ENCODE results near the gene EXOC4. TPM values are rescaled to one million over a fixed set of nuclear protein-coding genes. Genes with fewer than 3 reads are reported as not detected.

EXOC4 gene
- total RNA-seq, 4 donors from 2014 or later, result 52.4 to 82.2 (median 67.0) TPM

DNA sequence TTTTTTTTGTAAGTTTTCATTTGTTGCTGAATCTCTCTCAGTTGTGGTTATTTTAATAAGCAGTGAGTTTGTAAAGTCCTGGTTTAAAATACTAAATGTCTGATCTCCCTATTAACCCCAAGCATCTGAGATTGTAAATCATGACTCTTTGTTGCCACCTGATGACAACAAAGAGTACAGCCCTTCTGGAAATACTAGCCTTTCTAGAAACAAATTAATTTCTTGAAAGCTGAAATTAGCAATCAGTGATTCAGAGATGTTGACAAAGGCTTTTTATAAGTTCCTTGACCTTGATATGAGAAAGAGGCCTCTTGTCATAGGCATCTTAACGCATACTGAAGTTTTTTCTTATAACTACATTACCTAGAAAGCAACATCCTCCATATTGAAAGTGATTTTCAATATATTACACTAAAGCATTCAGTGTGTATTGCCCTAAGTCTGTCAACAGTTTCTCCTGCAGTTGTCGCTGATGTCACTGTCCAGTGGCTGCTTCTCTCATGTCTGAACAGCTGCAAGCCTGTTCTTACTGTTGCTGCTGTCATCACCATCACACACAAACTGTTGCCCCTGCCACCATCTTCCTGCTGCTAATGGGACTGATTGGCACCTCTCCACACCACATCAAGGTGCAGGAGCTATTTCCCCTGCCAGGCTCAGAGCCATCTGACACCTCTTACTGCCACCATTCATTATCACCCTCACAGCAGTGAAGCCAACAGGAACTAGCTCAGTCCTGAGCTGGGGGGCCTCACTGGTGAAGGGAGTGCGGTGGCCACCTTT lies 779.1 kb downstream of the EXOC4 start:
- DNase-seq (ENCODE audit: low spot score in 2 of 2), result no peak
- intact Hi-C loops (cut with DNase I; ENCODE audit: low total_unique reads), result no loop called here
- H3K4me3 ChIP-seq (ENCODE audit: low read depth, poor library complexity, severe bottlenecking), result no peak overlapping the region
- WGBS, 2 donors, result 88 to 89% methylated on average over 3 of the region's 3 CpGs
- TF ChIP-seq POLR2A (IDR thresholded peaks at IDR 0.05), result no peak

DNA sequence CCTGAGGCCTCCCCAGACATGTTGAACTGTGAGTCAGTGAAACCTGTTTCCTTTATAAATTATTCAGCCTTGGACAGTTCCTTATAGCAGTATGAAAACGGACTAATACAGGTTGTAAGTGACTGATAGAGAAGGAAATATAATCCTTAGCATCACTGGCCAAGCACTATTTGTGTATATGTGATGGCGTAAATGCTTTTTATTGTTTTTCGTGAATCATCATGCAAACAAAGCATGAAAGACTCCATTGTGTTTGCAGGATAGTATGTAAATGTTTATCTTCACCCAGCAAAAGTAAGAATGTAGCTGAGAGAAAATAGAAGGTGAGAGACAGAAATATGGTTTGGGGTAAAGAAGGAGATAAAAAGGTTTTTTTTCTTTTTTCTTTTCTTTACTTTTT lies 781.8 kb downstream of the EXOC4 start:
- DNase-seq (ENCODE audit: low spot score in 2 of 2), result no peak
- WGBS, 2 donors, result 88 to 98% methylated on average over 3 of the region's 3 CpGs
- intact Hi-C loops (cut with DNase I; ENCODE audit: low total_unique reads), result no loop called here
- no peak overlapping the region for H3K4me3 ChIP-seq (ENCODE audit: low read depth, poor library complexity, severe bottlenecking)
- TF ChIP-seq, protein P1, sequence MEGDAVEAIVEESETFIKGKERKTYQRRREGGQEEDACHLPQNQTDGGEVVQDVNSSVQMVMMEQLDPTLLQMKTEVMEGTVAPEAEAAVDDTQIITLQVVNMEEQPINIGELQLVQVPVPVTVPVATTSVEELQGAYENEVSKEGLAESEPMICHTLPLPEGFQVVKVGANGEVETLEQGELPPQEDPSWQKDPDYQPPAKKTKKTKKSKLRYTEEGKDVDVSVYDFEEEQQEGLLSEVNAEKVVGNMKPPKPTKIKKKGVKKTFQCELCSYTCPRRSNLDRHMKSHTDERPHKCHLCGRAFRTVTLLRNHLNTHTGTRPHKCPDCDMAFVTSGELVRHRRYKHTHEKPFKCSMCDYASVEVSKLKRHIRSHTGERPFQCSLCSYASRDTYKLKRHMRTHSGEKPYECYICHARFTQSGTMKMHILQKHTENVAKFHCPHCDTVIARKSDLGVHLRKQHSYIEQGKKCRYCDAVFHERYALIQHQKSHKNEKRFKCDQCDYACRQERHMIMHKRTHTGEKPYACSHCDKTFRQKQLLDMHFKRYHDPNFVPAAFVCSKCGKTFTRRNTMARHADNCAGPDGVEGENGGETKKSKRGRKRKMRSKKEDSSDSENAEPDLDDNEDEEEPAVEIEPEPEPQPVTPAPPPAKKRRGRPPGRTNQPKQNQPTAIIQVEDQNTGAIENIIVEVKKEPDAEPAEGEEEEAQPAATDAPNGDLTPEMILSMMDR (IDR thresholded peaks at IDR 0.05), result no peak
- no peak for TF ChIP-seq POLR2A (IDR thresholded peaks at IDR 0.05)

DNA sequence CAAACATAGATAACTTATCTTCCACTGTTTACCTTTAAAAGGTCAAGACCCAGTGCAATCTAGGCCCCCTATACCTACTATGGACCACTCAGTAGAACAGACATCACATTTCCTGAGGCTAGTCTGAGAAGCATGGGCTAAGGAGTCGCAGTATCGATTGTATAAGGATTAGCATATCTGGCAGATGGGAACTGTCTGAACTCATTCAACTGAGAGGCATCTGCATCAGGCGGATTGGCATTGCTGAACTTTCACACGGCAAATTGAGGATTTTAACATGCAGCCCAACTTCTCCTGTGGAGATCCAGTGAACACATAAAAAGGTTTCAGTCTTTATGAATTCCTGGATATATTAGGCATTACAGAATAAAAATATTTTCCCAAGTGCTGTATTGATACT lies 785.1 kb downstream of the EXOC4 start:
- intact Hi-C loops (cut with DNase I; ENCODE audit: low total_unique reads), result no loop called here

DNA sequence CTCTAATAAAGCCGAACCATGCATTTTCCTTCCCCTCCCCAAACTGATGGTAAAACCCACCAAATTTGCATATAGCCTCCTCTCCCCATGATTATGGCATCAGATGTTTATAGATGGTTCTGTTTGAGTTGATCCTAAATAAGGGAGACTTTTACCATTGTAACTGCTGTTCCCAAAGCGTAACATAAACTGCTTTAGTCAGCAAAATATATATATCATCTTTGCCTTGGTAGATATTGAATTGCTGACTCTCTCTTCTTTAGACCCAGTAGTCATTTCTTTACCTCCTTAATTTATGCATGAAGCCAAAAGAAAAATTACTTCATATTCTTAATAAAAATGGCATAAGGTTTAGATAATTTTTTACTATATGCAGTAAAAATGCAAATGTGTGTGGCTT lies 788.1 kb downstream of the EXOC4 start:
- intact Hi-C loops (cut with DNase I; ENCODE audit: low total_unique reads), result no loop called here
- DNase-seq (ENCODE audit: low spot score in 2 of 2), result no peak
- no peak overlapping the region for H3K4me3 ChIP-seq (ENCODE audit: low read depth, poor library complexity, severe bottlenecking)
- 97% methylated on average over 2 of the region's 2 CpGs for WGBS, 2 donors
- TF ChIP-seq, protein P1 (IDR thresholded peaks at IDR 0.05), result no peak

More for the DNA sequence above, 785.1 kb downstream of the EXOC4 start:
- TF ChIP-seq POLR2A (IDR thresholded peaks at IDR 0.05), result no peak
- TF ChIP-seq, protein P1 (IDR thresholded peaks at IDR 0.05), result no peak
- WGBS, 2 donors, result 97 to 98% methylated on average over 4 of the region's 4 CpGs
- no peak overlapping the region for H3K4me3 ChIP-seq (ENCODE audit: low read depth, poor library complexity, severe bottlenecking)
- no peak for DNase-seq (ENCODE audit: low spot score in 2 of 2)

DNA sequence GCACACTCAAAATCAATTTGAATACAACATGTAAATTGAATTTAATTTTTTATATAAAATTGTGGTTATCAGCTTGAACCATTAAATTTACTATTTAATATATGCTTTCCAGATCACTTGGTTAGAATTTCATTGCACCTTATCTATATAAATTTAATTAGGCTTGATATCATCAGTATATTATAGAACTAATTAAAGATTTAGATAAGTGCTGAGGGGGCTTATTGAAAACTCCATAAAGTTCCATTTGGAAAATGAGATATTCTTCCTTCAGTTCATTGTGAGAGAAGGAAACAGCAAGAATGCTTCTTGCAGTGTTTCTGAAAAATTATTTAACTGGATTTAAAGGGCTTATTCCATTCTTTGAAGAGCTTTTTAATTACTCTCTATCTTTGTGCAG lies 788.6 kb downstream of the EXOC4 start:
- no peak for DNase-seq (ENCODE audit: low spot score in 2 of 2)
- H3K4me3 ChIP-seq (ENCODE audit: low read depth, poor library complexity, severe bottlenecking), result no peak overlapping the region

DNA sequence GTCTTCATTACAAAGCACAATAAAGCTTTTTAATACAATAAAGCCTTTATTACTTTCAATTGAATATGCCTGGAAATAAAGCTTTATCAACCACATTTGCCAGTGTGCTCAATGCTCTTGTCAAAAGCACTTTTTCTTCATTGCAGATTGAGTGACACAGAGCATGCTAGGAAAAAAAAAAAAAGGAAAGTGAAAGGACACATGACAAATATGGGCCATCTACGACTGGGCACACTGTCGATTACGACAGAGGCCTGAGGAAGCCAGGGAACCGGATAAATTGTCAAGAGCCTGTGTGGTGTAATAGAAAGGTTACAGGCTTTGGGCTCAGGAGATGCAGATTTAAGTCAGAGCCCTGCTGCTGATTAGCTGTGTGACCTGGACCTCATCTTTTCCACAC lies 789.4 kb downstream of the EXOC4 start:
- TF ChIP-seq, protein P1 (IDR thresholded peaks at IDR 0.05), result no peak
- no peak for TF ChIP-seq POLR2A (IDR thresholded peaks at IDR 0.05)
- no peak overlapping the region for H3K4me3 ChIP-seq (ENCODE audit: low read depth, poor library complexity, severe bottlenecking)
- DNase-seq (ENCODE audit: low spot score in 2 of 2), result no peak
- 62 to 72% methylated on average over 4 of the region's 4 CpGs for WGBS, 2 donors
- intact Hi-C loops (cut with DNase I; ENCODE audit: low total_unique reads), result no loop called here

More for the DNA sequence above, 788.6 kb downstream of the EXOC4 start:
- intact Hi-C loops (cut with DNase I; ENCODE audit: low total_unique reads), result no loop called here
- TF ChIP-seq POLR2A (IDR thresholded peaks at IDR 0.05), result no peak
- TF ChIP-seq, protein P1 (IDR thresholded peaks at IDR 0.05), result no peak

All from lower leg skin (tissue), 4 donors.